ENCODE data around the gene ETS1. TPM values are rescaled to one million over a fixed set of nuclear protein-coding genes. Genes with fewer than 3 reads are reported as not detected.

The ETS1 gene
- polyA plus RNA-seq, 1 donor from 2014 or later, result 0.42 TPM

DNA sequence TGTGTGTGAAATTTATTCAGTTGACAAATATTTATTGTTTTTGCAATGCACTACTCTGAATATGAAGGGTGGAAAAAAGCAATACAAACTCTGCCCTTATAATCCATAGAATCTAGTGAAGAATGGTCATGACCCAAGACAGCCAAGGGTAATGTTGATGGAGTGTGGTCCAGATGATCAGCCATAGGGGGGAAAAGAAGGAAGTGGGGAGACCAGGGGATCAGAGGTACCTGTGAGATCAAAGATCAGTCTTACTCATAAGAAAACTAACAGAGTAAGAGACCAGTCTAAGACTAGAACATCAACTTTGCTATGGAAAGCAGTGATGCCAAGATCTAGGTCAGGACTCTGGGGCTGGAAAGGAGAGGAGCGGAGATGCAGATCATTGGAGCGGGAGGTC is 47.0 kb upstream of the ETS1 start (continued):
- TF ChIP-seq RAD21 (conservative IDR thresholded peaks at IDR 0.05), result no peak

DNA sequence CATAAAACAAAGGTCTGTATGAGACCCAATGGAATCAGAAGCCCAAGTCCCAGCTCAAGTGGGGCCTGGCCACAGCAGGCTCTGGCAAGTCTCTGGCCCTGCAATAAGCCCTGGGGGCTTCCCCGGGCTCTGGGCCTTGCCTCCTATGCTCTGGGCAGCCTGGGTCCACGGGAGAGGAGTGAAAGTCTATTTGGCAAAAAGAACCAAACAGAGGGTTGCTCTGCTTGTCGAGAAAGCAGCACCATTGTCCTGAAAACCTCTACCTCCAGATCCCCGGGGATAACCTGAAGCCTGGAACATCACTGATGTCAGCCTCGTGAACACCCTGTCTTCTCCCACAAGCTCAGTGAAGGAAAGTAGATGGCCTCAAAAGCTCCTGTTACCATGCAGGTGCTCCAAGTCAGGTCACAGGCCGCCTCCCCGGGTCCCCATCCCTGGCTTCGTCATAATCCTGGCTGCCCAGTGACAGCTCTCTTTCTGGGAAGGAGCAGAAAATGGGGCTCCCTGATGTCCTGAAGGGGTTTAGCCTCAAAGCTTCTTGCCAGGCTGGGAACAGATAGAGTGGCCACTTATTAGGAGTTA is 46.1 kb upstream of the ETS1 start:
- H2AFZ ChIP-seq (ENCODE audit: low read depth, low read length), result no peak overlapping the region
- no peak overlapping the region for H3K27ac ChIP-seq (ENCODE audit: low read length)
- TF ChIP-seq POLR2AphosphoS5 (IDR thresholded peaks at IDR 0.05) (no peak), SMC3 (conservative IDR thresholded peaks at IDR 0.05; ENCODE audit: poor library complexity) (no peak), RAD21 (conservative IDR thresholded peaks at IDR 0.05) (no peak), MXI1 (conservative IDR thresholded peaks at IDR 0.05; ENCODE audit: poor library complexity, severe bottlenecking) (no peak), TAF1 (IDR thresholded peaks at IDR 0.05; ENCODE audit: low read depth) (no peak), EP300 (conservative IDR thresholded peaks at IDR 0.05; ENCODE audit: poor library complexity, severe bottlenecking) (no peak), EZH2 (IDR thresholded peaks at IDR 0.05; ENCODE audit: borderline replicate concordance, insufficient read depth, low read length, poor library complexity, severe bottlenecking) (no peak)
- TF ChIP-seq, protein P1, sequence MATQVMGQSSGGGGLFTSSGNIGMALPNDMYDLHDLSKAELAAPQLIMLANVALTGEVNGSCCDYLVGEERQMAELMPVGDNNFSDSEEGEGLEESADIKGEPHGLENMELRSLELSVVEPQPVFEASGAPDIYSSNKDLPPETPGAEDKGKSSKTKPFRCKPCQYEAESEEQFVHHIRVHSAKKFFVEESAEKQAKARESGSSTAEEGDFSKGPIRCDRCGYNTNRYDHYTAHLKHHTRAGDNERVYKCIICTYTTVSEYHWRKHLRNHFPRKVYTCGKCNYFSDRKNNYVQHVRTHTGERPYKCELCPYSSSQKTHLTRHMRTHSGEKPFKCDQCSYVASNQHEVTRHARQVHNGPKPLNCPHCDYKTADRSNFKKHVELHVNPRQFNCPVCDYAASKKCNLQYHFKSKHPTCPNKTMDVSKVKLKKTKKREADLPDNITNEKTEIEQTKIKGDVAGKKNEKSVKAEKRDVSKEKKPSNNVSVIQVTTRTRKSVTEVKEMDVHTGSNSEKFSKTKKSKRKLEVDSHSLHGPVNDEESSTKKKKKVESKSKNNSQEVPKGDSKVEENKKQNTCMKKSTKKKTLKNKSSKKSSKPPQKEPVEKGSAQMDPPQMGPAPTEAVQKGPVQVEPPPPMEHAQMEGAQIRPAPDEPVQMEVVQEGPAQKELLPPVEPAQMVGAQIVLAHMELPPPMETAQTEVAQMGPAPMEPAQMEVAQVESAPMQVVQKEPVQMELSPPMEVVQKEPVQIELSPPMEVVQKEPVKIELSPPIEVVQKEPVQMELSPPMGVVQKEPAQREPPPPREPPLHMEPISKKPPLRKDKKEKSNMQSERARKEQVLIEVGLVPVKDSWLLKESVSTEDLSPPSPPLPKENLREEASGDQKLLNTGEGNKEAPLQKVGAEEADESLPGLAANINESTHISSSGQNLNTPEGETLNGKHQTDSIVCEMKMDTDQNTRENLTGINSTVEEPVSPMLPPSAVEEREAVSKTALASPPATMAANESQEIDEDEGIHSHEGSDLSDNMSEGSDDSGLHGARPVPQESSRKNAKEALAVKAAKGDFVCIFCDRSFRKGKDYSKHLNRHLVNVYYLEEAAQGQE (IDR thresholded peaks at IDR 0.05; ENCODE audit: borderline replicate concordance), result no peak
- TF ChIP-seq, protein P2, sequence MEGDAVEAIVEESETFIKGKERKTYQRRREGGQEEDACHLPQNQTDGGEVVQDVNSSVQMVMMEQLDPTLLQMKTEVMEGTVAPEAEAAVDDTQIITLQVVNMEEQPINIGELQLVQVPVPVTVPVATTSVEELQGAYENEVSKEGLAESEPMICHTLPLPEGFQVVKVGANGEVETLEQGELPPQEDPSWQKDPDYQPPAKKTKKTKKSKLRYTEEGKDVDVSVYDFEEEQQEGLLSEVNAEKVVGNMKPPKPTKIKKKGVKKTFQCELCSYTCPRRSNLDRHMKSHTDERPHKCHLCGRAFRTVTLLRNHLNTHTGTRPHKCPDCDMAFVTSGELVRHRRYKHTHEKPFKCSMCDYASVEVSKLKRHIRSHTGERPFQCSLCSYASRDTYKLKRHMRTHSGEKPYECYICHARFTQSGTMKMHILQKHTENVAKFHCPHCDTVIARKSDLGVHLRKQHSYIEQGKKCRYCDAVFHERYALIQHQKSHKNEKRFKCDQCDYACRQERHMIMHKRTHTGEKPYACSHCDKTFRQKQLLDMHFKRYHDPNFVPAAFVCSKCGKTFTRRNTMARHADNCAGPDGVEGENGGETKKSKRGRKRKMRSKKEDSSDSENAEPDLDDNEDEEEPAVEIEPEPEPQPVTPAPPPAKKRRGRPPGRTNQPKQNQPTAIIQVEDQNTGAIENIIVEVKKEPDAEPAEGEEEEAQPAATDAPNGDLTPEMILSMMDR (IDR thresholded peaks at IDR 0.05; ENCODE audit: poor library complexity, severe bottlenecking), result no peak
- H3K9me3 ChIP-seq (ENCODE audit: low read length), result no peaks in the 10 kb centered on the region
- H3F3A ChIP-seq (ENCODE audit: insufficient read depth, low read length, poor library complexity, severe bottlenecking), result no peaks in the 10 kb centered on the region
- H3K9me2 ChIP-seq (ENCODE audit: insufficient read depth, low read length), result no peaks in the 10 kb centered on the region
- H3K36me3 ChIP-seq (ENCODE audit: insufficient read depth, low read length), result no peaks in the 10 kb centered on the region
- H3K9ac ChIP-seq (ENCODE audit: low read length), result no peak overlapping the region
- H3K27me3 ChIP-seq (ENCODE audit: insufficient read depth, low read depth, low read length), result no peaks in the 10 kb centered on the region
- H3K4me3 ChIP-seq (ENCODE audit: low read length), result no peak overlapping the region
- no peaks in the 10 kb centered on the region for H4K20me1 ChIP-seq (ENCODE audit: insufficient read depth)
- no peak overlapping the region for H3K4me2 ChIP-seq (ENCODE audit: low read length)
- H3K79me2 ChIP-seq (replicated peaks; ENCODE audit: insufficient read depth, low read length), result no peaks in the 10 kb centered on the region

DNA sequence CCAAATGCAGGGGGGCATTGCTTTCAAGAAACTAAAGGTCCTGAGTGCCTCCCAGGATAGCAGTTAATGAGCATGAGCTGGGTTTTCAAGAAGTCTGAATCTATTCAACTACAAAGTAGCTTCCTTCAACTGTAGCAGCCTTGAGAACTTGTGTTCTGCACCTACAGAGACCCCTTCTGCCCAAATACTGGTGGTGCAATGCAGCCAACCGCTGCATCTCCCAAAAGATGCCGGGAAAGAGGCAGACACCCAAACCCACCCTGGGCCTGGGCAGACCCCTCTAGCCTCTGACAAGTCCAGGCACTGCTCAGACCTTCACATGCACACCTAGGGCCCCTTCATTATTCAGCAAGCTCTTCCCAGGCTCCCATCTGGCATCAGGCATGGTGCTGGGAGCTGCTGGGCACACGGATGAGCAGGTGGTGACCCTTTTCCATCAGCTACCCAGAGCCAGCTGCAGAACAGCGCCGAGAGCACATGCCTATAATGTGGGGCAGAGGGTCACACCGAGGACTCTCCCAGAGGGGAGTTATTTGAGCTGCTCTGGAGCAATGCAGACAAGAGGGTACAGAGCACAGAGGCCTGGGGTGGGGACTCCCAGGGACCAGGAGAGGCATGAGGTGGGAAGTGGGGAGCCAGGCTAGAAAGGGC is 44.9 kb upstream of the ETS1 start:
- Histone ChIP-seq H3K9me3 (ENCODE audit: low read length) (no peaks in the 10 kb centered on the region), H3F3A (ENCODE audit: insufficient read depth, low read length, poor library complexity, severe bottlenecking) (no peaks in the 10 kb centered on the region), H3K27me3 (ENCODE audit: insufficient read depth, low read depth, low read length) (no peaks in the 10 kb centered on the region), H3K4me2 (ENCODE audit: low read length) (no peak overlapping the region), H3K79me2 (replicated peaks; ENCODE audit: insufficient read depth, low read length) (no peaks in the 10 kb centered on the region), H4K20me1 (ENCODE audit: insufficient read depth) (no peaks in the 10 kb centered on the region), H2AFZ (ENCODE audit: low read depth, low read length) (no peak overlapping the region), H3K9me2 (ENCODE audit: insufficient read depth, low read length) (no peaks in the 10 kb centered on the region), H3K9ac (ENCODE audit: low read length) (no peak overlapping the region), H3K27ac (ENCODE audit: low read length) (no peak overlapping the region), H3K36me3 (ENCODE audit: insufficient read depth, low read length) (no peaks in the 10 kb centered on the region), H3K4me3 (ENCODE audit: low read length) (no peak overlapping the region)
- TF ChIP-seq EP300 (conservative IDR thresholded peaks at IDR 0.05; ENCODE audit: poor library complexity, severe bottlenecking) (no peak), EZH2 (IDR thresholded peaks at IDR 0.05; ENCODE audit: borderline replicate concordance, insufficient read depth, low read length, poor library complexity, severe bottlenecking) (no peak), RAD21 (conservative IDR thresholded peaks at IDR 0.05) (peak; percentile 50), POLR2AphosphoS5 (IDR thresholded peaks at IDR 0.05) (no peak), TAF1 (IDR thresholded peaks at IDR 0.05; ENCODE audit: low read depth) (no peak), MXI1 (conservative IDR thresholded peaks at IDR 0.05; ENCODE audit: poor library complexity, severe bottlenecking) (no peak), SMC3 (conservative IDR thresholded peaks at IDR 0.05; ENCODE audit: poor library complexity) (peak; percentile 58)
- TF ChIP-seq, protein P2 (IDR thresholded peaks at IDR 0.05; ENCODE audit: poor library complexity, severe bottlenecking), result peak; percentile 53
- TF ChIP-seq, protein P1 (IDR thresholded peaks at IDR 0.05; ENCODE audit: borderline replicate concordance), result no peak
